ENCODE results near the gene ZRANB3.
"Not testable (repeated sequence)": the region's sequence is repeated elsewhere in the genome, so short reads cannot be mapped to it uniquely, and the experiment has no call there.

Gene ZRANB3

DNA sequence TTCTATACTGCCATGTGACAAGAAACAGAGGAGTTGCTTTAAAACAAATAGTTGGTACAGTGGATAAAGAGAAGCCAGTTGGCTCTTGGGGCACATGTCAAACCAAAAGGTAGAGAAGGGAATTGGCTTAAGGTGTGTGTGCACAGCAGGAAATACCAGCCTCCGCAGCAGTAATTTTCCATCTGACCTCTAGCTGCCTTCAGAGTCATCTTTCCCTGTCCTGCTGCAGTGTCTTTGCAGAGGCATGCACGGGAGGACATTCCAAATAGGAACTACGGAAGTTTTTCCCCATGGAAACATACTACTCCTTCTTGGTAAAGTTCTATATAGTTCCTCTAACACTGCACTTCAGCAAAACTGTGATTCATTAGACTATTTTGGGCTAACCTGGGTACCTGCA, 379.4 kb downstream of the ZRANB3 start:
- Histone ChIP-seq H3K4me3 (ENCODE audit: low read length) (no peak overlapping the region), H3K9ac (ENCODE audit: low read depth, low read length) (no peak overlapping the region), H3K4me1 (ENCODE audit: insufficient read depth, low read length) (no peaks in the 10 kb centered on the region), H3K9me3 (ENCODE audit: insufficient read depth, low read depth, low read length) (no peaks in the 10 kb centered on the region), H3K27me3 (ENCODE audit: insufficient read depth, low read length) (no peaks in the 10 kb centered on the region), H3K36me3 (ENCODE audit: insufficient read depth, low read depth, low read length) (peaks cover 62% of the 10 kb centered on the region), H3K27ac (ENCODE audit: low read length) (no peak overlapping the region)

DNA sequence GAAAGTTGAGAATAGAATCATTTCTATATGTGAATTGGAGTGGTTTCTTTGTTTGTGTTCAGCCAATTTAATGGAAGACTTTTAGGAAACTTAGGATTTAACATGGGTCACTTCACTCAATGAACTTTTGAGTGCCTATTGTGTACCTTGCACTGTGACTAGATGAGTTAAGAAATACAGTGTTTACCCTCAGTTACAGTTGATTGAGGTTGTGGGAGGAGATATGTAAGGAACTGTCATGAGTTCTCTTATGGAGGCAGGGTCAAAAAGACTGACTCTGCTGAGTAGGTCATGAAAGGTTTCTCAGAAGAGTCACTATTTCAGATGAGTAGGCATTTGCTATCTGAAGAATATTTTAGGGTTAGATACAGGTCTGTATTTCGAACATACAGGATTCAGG, 380.3 kb downstream of the ZRANB3 start:
- Histone ChIP-seq H3K27me3 (ENCODE audit: insufficient read depth, low read length) (no peaks in the 10 kb centered on the region), H3K4me1 (ENCODE audit: insufficient read depth, low read length) (no peaks in the 10 kb centered on the region), H3K4me3 (ENCODE audit: low read length) (no peak overlapping the region), H3K9ac (ENCODE audit: low read depth, low read length) (no peak overlapping the region), H3K27ac (ENCODE audit: low read length) (no peak overlapping the region), H3K9me3 (ENCODE audit: insufficient read depth, low read depth, low read length) (no peaks in the 10 kb centered on the region), H3K36me3 (ENCODE audit: insufficient read depth, low read depth, low read length) (peaks cover 55% of the 10 kb centered on the region)

GRCh38 chr2:135149251-135149650, 381.8 kb downstream of the ZRANB3 start:
- Histone ChIP-seq H3K4me1 (ENCODE audit: insufficient read depth, low read length) (no peaks in the 10 kb centered on the region), H3K9me3 (ENCODE audit: insufficient read depth, low read depth, low read length) (peaks cover under 1% of the 10 kb centered on the region; the same call in 1 of the 2 replicates), H3K9ac (ENCODE audit: low read depth, low read length) (no peak overlapping the region), H3K36me3 (ENCODE audit: insufficient read depth, low read depth, low read length) (peaks cover 44% of the 10 kb centered on the region), H3K27me3 (ENCODE audit: insufficient read depth, low read length) (no peaks in the 10 kb centered on the region), H3K27ac (ENCODE audit: low read length) (no peak overlapping the region), H3K4me3 (ENCODE audit: low read length) (no peak overlapping the region)

- Histone ChIP-seq H3K27ac (ENCODE audit: low read length) (no peak overlapping the region), H3K4me1 (ENCODE audit: insufficient read depth, low read length) (no peaks in the 10 kb centered on the region), H3K9me3 (ENCODE audit: insufficient read depth, low read depth, low read length) (peaks cover 19% of the 10 kb centered on the region; the same call in 1 of the 2 replicates), H3K27me3 (ENCODE audit: insufficient read depth, low read length) (no peaks in the 10 kb centered on the region), H3K9ac (ENCODE audit: low read depth, low read length) (no peak overlapping the region), H3K36me3 (ENCODE audit: insufficient read depth, low read depth, low read length) (peaks cover 33% of the 10 kb centered on the region), H3K4me3 (ENCODE audit: low read length) (no peak overlapping the region)
Measured at GRCh38 chr2:135144343-135144742, 386.7 kb downstream of the ZRANB3 start.

DNA sequence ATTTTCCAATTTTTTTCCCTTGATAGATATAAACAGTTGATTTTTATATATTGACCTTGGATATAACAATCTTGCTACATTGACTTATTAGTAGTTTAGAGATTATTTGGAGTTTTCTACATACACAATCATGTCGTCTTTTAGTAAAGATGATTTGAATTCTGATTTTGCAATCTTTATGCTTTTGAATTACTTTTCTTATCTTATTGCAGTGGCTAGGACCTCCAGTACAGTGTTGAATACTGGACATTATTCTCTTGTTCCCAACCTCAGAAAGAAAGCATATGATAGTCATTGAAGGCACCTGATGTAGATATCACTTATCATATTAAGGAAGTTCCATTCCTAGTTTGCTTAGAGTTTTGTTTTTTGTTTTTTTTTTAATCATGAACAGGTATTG, 388.7 kb downstream of the ZRANB3 start:
- peaks cover 19% of the 10 kb centered on the region; the same call in 1 of the 2 replicates for H3K9me3 ChIP-seq (ENCODE audit: insufficient read depth, low read depth, low read length)
- no peak overlapping the region for H3K27ac ChIP-seq (ENCODE audit: low read length)
- no peaks in the 10 kb centered on the region for H3K27me3 ChIP-seq (ENCODE audit: insufficient read depth, low read length)
- H3K4me3 ChIP-seq (ENCODE audit: low read length), result no peak overlapping the region
- H3K36me3 ChIP-seq (ENCODE audit: insufficient read depth, low read depth, low read length), result peaks cover 44% of the 10 kb centered on the region
- no peaks in the 10 kb centered on the region for H3K4me1 ChIP-seq (ENCODE audit: insufficient read depth, low read length)
- H3K9ac ChIP-seq (ENCODE audit: low read depth, low read length), result no peak overlapping the region

DNA sequence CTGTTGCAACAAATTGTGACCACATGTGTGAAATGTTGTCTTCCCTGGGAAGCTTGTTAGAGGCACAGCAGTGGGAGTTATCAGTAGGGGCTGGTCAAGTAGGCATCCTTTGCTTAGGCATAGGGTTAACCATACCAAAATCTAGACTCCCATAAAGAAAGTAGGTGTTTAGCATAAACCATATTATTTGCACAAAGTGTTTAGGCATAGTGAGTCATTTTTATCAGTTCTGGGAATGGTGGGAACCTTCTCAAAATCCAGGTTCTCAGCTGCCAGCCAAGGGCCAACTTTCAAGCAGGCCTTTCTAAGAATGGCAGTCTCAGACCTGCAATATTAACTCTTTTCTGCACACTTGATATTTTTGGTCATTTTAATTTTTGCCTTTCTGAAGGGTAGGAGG, 390.4 kb downstream of the ZRANB3 start:
- Histone ChIP-seq H3K27me3 (ENCODE audit: insufficient read depth, low read length) (no peaks in the 10 kb centered on the region), H3K36me3 (ENCODE audit: insufficient read depth, low read depth, low read length) (peaks cover 61% of the 10 kb centered on the region), H3K4me3 (ENCODE audit: low read length) (no peak overlapping the region), H3K4me1 (ENCODE audit: insufficient read depth, low read length) (no peaks in the 10 kb centered on the region), H3K9ac (ENCODE audit: low read depth, low read length) (no peak overlapping the region), H3K27ac (ENCODE audit: low read length) (no peak overlapping the region), H3K9me3 (ENCODE audit: insufficient read depth, low read depth, low read length) (peaks cover 19% of the 10 kb centered on the region; the same call in 1 of the 2 replicates)

DNA sequence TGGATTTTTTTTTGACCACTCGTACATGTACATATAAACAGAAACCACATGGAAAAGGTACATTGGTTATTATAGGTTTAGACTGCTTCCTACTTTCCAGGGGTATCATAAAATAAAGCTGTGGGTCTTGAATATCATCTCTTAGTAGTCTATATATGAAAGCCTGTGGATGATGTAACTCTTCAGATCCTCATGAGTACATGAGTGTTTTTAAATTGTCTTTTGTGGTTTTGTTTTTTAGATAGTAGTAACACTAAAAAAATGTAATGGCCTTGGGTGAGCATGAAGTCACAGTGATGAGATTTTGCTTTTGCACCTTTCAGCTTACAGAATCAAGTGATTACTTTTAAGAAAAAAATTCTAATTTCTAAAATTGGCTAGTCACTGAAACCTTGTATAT, 398.7 kb downstream of the ZRANB3 start:
- no peak overlapping the region for H3K9ac ChIP-seq (ENCODE audit: low read depth, low read length)
- H3K9me3 ChIP-seq (ENCODE audit: insufficient read depth, low read depth, low read length), result no peaks in the 10 kb centered on the region
- H3K27me3 ChIP-seq (ENCODE audit: insufficient read depth, low read length), result no peaks in the 10 kb centered on the region
- no peak overlapping the region for H3K4me3 ChIP-seq (ENCODE audit: low read length)
- no peaks in the 10 kb centered on the region for H3K4me1 ChIP-seq (ENCODE audit: insufficient read depth, low read length)
- H3K36me3 ChIP-seq (ENCODE audit: insufficient read depth, low read depth, low read length), result peaks cover 85% of the 10 kb centered on the region
- H3K27ac ChIP-seq (ENCODE audit: low read length), result no peak overlapping the region

DNA sequence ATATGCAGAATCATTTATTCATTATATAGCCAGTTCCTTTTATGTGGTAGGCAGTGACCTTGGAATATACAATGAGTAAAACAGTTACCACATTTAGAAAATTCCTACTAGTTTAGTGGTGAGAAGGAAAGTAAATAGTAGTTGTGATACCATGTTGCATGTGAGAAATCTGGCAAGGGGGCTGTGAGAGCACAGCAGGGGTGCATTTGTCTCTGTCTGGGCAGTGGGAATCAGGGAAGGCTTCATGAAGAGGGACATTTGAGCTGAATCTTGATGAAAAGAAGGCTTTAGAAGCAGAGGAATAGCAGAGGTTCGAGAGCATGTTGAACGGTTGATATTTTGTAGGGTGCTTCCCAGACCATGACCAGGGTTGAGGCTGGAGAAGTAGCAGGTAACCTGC, 400.3 kb downstream of the ZRANB3 start:
- Histone ChIP-seq H3K4me1 (ENCODE audit: insufficient read depth, low read length) (no peaks in the 10 kb centered on the region), H3K4me3 (ENCODE audit: low read length) (no peak overlapping the region), H3K36me3 (ENCODE audit: insufficient read depth, low read depth, low read length) (peaks cover 79% of the 10 kb centered on the region), H3K27me3 (ENCODE audit: insufficient read depth, low read length) (no peaks in the 10 kb centered on the region), H3K9ac (ENCODE audit: low read depth, low read length) (no peak overlapping the region), H3K27ac (ENCODE audit: low read length) (no peak overlapping the region), H3K9me3 (ENCODE audit: insufficient read depth, low read depth, low read length) (no peaks in the 10 kb centered on the region)

GRCh38 chr2:135125940-135126339, 405.1 kb downstream of the ZRANB3 start:
- Histone ChIP-seq H3K27me3 (ENCODE audit: insufficient read depth, low read length) (no peaks in the 10 kb centered on the region), H3K27ac (ENCODE audit: low read length) (no peak overlapping the region), H3K9me3 (ENCODE audit: insufficient read depth, low read depth, low read length) (no peaks in the 10 kb centered on the region), H3K36me3 (ENCODE audit: insufficient read depth, low read depth, low read length) (peaks cover 54% of the 10 kb centered on the region), H3K4me1 (ENCODE audit: insufficient read depth, low read length) (no peaks in the 10 kb centered on the region), H3K4me3 (ENCODE audit: low read length) (no peak overlapping the region), H3K9ac (ENCODE audit: low read depth, low read length) (no peak overlapping the region)

GRCh38 chr2:135124924-135125886, 405.8 kb downstream of the ZRANB3 start:
- Histone ChIP-seq H3K36me3 (ENCODE audit: insufficient read depth, low read depth, low read length) (peaks cover 48% of the 10 kb centered on the region), H3K27ac (ENCODE audit: low read length) (no peak overlapping the region), H3K9me3 (ENCODE audit: insufficient read depth, low read depth, low read length) (no peaks in the 10 kb centered on the region), H3K4me1 (ENCODE audit: insufficient read depth, low read length) (no peaks in the 10 kb centered on the region), H3K9ac (ENCODE audit: low read depth, low read length) (no peak overlapping the region), H3K27me3 (ENCODE audit: insufficient read depth, low read length) (no peaks in the 10 kb centered on the region), H3K4me3 (ENCODE audit: low read length) (no peak overlapping the region)

DNA sequence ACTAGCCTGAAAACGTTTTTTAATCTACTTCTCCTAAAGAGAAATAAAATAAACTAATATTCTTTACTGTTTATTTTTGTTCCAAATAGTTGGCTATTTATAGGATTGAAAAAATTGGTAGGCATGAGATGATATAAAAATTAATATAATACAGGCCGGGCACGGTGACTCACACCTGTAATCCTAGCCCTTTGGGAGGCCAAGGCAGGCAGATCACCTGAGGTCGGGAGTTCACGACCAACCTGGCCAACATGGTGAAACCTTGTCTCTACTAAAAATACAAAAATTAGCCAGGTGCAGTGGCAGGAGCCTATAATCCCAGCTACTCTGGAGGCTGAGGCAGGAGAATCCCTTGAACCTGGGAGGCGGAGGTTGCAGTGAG, 409.4 kb downstream of the ZRANB3 start:
- not testable (repeated sequence) for H3K27ac ChIP-seq (ENCODE audit: low read length); H3K27me3 ChIP-seq (ENCODE audit: insufficient read depth, low read length); H3K4me1 ChIP-seq (ENCODE audit: insufficient read depth, low read length); H3K4me3 ChIP-seq (ENCODE audit: low read length); H3K9me3 ChIP-seq (ENCODE audit: insufficient read depth, low read depth, low read length); H3K9ac ChIP-seq (ENCODE audit: low read depth, low read length)
- H3K36me3 ChIP-seq (ENCODE audit: insufficient read depth, low read depth, low read length), result peaks cover 25% of the 10 kb centered on the region

DNA sequence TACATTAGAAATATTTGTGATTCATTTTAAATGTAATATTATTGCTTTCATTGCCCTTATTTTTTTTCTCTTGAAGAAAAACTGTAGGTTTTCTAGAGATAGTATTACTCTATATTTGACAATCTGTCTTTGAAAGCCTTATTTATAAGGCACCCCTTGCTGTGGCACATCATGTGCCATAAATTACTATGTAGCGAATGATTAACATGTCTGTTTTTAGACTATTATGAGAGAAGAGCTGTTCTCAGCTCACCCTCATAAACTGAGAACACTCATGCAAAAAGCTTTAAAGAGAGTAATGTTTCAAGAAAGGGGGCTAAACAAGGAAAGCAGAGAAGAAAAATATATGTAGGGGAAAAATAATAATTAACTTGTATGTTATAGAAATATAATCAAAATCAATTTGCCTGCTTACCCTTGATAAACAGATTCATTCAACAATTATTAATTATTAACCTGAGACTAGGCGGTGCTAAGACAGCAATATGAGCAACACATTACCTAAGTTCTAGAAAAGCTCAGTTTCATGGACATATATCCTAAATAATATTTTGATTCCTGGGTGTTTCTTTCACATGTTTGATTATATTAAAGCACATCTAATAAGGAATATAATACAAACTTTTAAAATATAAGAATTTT, 409.9 kb downstream of the ZRANB3 start:
- no peak overlapping the region for H3K27ac ChIP-seq (ENCODE audit: low read length)

More for the DNA sequence above, 409.9 kb downstream of the ZRANB3 start:
- no peaks in the 10 kb centered on the region for H3K9me3 ChIP-seq (ENCODE audit: insufficient read depth, low read depth, low read length)
- no peaks in the 10 kb centered on the region for H3K4me1 ChIP-seq (ENCODE audit: insufficient read depth, low read length)
- H3K36me3 ChIP-seq (ENCODE audit: insufficient read depth, low read depth, low read length), result peaks cover 20% of the 10 kb centered on the region
- no peak overlapping the region for H3K4me3 ChIP-seq (ENCODE audit: low read length)
- no peak overlapping the region for H3K9ac ChIP-seq (ENCODE audit: low read depth, low read length)
- H3K27me3 ChIP-seq (ENCODE audit: insufficient read depth, low read length), result no peaks in the 10 kb centered on the region

All from iPS-20b (cell line).